GM21723 (cell line): ENCODE data around the gene ZIC2.

ENCODE experiments used
- ATAC-seq: cut with Tn5 transposase; IDR thresholded peaks from one replicate; pipeline ENCODE4 v1.9.1; 2021; ENCODE audit warnings: mild to moderate bottlenecking, moderate library complexity; ENCODE audit not compliant: unreplicated experiment

The ZIC2 gene

GRCh38 chr13:99984461-99985240 lies 3.1 kb downstream of the ZIC2 start:
- ATAC-seq, result no peak

DNA sequence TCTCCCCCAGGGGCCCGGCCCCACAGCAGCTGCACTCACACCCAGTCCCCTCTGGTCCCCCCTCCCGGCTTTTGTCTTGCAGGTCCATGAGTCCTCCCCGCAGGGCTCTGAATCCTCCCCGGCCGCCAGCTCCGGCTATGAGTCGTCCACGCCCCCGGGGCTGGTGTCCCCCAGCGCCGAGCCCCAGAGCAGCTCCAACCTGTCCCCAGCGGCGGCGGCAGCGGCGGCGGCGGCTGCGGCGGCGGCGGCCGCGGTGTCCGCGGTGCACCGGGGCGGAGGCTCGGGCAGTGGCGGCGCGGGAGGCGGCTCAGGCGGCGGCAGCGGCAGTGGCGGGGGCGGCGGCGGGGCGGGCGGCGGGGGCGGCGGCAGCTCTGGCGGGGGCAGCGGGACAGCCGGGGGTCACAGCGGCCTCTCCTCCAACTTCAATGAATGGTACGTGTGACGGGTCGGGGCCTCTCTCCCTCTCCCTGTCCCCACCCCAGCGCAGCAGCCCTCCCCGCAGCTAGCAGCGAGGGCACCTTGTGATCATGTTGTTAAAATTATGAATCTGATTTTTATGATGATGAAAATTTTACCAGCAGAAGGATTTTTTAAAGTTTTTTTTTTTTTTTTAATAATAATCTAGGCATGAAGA lies 3.8 kb downstream of the ZIC2 start:
- no peak for ATAC-seq

- no peak for ATAC-seq
Measured at GRCh38 chr13:99985886-99986527, 4.4 kb downstream of the ZIC2 start.

GRCh38 chr13:99986741-99987140 lies 5.2 kb downstream of the ZIC2 start:
- ATAC-seq, result no peak

DNA sequence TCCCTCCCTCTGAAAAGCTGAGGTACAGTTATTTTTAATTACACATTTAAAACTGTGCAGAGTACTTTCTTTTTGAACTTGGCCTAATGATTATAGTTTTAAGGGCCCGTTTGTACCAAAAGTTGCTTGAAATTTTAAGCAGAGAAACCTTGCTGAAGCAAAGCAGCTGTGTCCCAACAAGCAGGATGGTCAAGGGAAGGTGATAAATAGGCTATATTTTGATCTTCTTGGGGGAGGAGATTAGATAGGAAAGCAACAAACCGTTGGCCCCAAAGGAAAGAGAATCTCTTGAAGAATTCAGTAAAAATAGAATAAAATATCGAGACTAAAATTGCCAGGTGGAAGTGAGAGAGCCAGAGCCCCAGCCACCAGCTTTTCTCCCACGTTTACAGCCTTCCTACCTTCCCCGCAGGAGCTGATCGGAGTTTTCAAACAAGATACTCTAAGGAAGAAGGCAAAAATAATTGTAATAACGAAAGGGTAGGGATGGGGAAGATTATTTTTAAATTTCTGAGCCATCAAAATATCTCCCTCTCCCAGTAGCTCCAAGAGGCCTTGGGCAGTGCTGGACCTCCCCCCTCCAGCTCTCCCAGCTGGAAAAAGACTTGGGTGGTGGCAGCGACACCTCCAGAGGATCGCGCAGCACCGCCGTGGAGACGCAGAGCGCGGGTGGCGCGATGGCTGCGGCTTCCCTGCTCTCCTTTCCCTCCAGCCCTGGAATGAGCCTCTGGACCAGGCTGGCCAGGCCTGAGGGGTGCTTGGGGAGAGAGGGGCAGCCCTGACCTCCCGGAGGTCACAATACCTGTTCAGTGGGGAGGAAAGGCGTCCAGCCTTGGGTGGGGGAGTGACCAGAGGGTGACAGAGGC lies 5.8 kb downstream of the ZIC2 start:
- ATAC-seq, result no peak

DNA sequence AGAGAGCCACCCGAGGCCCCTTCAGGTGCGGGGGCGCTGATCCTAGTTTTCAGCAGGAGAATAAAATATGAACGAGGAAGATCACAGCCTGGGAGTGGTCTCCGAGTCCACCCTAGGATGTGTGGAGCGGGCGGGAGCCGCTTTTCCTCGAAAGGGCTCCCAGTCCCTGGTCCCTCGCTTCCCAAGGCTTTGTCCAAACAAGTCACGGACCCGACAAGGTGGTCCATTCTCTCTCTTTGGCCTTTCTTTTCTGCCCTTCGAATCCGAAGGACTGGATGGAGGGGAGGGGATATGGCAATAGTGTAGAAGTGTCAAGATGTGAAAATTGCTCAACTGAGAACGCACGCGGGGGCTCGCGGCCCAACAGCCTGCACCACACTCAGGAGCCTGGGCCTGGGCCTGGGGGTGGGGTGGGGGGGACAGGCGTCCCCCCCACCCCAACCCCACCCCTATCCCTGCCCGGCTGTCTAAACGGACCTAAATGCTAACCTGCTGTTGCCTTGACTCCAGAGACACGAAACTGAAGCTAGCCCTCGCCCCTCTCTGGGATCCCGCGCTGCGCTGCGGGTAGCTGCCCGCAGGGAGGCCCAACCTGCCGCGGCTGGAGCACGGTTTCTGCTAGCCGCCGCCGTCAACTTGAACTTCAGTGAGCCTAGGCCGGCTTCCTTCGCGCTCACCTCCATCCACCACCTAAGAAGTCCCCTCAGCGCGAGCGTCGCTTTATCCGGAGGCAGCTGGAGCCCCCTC lies 7.1 kb downstream of the ZIC2 start:
- ATAC-seq, result no peak

DNA sequence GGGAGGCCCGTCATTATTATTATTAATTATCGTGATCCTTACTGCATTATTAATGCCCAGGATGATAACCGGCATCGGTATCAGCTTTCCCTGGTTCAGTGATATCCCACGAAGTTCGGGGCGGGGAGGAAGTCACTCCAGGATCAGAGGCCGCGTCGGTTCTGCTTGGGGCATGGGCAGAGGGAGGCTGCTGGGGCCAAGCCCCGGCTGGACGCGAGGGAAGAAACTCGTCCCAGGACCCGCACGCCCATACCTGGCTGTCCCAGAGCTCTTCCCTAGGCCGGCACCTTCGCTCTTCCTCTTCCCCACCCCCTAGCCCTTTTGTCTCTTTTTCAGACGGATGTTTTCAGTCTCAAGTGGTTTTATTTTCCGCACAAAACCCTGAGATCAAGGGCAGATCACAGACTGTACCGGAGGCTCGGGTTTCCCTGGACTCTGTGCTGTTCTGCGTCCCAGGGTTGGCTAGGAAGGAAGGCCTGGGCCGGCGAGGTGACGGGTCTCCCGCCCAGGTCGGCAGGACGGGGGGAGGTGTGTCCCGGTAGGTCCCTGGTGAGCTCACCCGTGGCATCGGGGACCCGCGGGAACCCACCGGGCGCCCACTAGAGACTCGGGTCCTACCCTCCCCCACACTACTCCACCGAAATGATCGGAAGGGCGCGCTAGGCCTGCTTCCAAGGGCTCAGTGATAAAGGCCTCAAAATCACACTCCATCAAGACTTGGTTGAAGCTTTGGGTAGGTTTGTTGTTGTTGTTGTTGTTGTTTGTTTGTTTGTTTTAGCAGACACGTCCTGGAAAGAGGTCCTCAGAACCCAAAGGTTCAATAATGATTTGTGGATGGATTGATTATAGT lies 7.9 kb downstream of the ZIC2 start:
- no peak for ATAC-seq

DNA sequence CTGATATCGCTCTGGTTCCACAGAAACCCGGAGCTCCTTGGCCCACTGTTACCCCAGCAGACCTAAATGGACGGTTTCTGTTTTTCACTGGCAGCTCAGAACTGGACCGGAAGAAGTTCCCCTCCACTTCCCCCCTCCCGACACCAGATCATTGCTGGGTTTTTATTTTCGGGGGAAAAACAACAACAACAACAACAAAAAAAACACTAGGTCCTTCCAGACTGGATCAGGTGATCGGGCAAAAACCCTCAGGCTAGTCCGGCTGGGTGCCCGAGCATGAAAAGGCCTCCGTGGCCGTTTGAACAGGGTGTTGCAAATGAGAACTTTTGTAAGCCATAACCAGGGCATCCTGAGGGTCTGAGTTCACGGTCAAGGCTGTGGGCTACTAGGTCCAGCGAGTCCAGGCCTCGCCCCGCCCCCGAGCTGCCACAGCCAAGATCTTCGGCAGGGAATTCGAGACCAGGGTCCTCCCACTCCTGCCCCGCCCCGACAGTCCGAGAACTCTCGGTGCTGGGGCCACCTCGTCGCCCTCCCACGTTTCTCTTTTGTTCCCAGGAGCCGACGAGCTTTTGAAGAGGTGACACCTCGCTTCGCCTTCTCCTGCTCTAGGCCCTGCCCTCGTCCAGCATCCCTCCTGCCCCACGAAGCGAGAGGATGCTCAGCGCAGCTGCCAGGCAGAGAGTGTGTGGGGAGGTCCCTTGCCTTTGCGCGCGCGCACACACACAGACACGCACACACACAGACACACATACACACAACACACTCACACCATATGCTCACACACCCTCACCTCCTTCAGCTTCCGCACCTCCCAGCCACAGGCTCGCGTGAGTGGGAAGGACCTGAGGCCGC lies 8.8 kb downstream of the ZIC2 start:
- no peak for ATAC-seq

GRCh38 chr13:99991013-99991827 lies 9.6 kb downstream of the ZIC2 start:
- no peak for ATAC-seq

DNA sequence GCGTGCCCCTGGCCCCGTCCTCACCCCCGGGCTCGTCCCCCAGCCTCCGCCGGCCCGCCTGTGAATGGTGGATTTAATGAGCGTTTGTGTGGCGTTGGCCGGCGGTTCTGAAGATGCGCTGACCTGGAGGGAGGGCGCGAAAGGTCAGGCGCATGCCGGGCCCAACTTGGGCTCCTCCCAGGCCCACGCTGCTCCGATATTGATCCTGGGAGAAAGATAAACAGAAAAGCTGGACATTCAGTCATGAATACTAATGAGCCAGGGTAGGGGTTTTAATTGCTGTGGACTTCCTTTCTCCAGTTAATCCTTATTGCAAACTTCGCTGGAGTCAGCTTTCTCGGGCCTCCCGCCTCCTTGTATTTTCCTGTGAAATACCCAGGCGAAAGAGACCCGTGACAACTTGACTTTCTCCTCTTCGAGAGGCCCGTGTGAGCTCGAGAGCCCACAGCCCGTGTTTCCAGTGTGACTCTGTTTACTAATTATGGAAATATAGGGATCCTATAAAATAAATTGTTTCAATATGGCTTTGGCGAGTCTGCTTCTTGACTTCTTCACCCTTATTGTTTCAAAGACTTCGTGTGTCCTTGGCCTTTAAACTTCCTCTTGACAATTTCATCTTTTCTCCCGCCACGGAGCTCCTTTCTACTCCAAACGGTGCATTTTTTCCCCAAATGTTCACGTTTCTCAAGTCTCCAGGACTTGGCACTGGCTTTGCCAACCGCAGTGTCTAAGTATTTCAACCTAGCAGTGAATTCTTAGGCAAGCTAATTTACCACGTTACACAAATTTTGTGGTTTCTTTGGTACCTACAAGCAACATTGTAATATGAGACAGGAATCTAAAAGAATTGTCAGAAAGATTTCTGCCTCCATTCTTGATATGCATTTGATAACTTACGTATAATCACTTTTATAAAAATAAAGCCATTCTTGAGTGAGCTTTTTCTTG lies 10.5 kb downstream of the ZIC2 start:
- no peak for ATAC-seq

- no peak for ATAC-seq
Measured at GRCh38 chr13:99992949-99993351, 11.4 kb downstream of the ZIC2 start.

GRCh38 chr13:99993660-99994637 lies 12.4 kb downstream of the ZIC2 start:
- ATAC-seq, result no peak

DNA sequence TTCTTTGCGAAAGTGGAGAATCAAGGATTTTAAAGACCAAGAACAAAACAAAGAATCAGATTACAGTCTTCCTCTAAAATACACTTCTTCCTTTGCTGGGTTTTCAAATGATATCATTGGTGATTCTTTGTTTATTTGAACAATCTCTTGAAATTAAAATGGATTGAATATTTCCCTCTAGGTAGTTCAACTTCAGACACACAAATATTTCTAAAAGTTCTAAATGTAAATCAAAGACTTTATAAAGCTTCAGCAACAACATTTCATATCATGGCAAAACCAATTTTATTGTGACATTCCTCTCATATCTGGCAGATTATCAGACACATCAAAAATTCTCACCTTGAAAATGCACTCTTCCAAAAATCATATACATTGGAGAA lies 13.0 kb downstream of the ZIC2 start:
- no peak for ATAC-seq

DNA sequence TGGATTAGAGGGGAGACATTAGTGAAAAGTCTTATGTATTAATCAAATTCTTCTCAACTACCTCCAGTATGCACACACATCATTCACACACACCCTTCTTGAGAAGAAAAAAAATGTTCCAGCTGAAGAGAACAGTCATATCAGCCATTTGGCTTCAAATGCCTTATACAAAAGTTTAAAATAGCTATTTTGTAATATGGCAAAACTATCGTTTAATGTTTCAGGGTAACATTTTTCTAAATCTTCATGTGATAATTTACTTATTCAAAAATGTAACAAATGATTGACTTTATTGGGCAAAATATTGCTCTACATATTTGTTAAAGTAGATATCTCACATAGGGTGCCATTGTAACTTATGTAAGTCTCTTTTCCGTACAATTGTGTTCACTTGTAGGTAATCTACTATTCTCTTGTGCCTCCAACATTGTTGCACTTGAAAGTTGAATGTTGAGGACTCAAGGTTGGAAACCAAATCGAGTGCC lies 13.6 kb downstream of the ZIC2 start:
- ATAC-seq, result no peak

GRCh38 chr13:99995589-99996380 lies 14.2 kb downstream of the ZIC2 start:
- ATAC-seq, result no peak
